ENCODE measurements around the gene PATL1.

The PATL1 gene

DNA sequence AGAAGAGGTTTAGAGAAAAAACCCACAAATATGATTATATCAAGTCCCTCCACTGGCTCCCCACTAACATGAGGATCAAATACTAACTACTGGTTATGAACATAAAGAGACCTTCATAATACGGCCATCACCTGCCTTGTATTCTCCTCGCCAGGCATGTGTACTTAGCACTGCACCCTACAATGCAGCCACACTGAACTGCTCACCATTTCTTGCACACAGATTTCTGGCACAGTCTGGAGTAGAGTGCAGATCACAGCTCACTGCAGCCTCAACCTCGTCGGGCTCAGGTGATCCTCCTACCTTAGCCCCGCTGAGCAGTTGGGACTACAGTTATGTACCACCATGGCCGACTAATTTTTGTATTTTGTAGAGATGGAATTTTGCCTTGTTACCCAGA is 66.4 kb downstream of the PATL1 start:
- no peak for TF ChIP-seq POU2F2 (IDR thresholded peaks at IDR 0.05; ENCODE audit: low read depth, low read length)
- no peak for TF ChIP-seq PAX5 (IDR thresholded peaks at IDR 0.05; ENCODE audit: insufficient read depth, low read length, severe bottlenecking)
- no peak for TF ChIP-seq SPI1 (IDR thresholded peaks at IDR 0.05; ENCODE audit: low read depth, low read length)
- no peak for TF ChIP-seq POLR2AphosphoS5 (IDR thresholded peaks at IDR 0.05; ENCODE audit: low read depth, low read length)
- no peak for TF ChIP-seq POLR2A (IDR thresholded peaks at IDR 0.05; ENCODE audit: low read depth, low read length)
- TF ChIP-seq TAF1 (IDR thresholded peaks at IDR 0.05; ENCODE audit: low read depth, low read length), result no peak
- DNase-seq (ENCODE audit: insufficient read length, low spot score), result no peak
- peak; percentile 9 for FAIRE-seq

DNA sequence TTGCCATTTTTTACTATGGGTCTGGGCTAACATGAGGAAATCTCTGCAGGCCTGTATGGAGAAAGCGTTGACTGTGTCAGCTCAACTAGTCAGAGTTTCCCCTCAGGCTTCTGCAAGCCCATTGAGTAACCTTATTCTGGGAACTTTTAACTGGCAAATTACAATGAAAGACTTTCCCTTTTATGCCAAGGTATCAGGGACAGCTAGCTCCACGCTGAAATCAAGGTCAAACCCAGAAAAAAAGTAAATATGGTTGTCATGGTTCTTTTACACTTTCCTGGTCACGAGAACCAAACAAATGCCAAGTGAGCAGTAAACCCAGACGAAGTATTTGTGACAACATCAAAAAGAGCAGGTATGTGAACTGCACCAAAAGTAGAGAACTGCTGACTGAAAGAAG is 67.0 kb downstream of the PATL1 start:
- DNase-seq (ENCODE audit: insufficient read length, low spot score) (no peak), FAIRE-seq (no peak)
- no peak for TF ChIP-seq SPI1 (IDR thresholded peaks at IDR 0.05; ENCODE audit: low read depth, low read length)
- TF ChIP-seq POU2F2 (IDR thresholded peaks at IDR 0.05; ENCODE audit: low read depth, low read length), result no peak
- TF ChIP-seq TAF1 (IDR thresholded peaks at IDR 0.05; ENCODE audit: low read depth, low read length), result no peak
- no peak for TF ChIP-seq POLR2AphosphoS5 (IDR thresholded peaks at IDR 0.05; ENCODE audit: low read depth, low read length)
- TF ChIP-seq POLR2A (IDR thresholded peaks at IDR 0.05; ENCODE audit: low read depth, low read length), result no peak
- no peak for TF ChIP-seq PAX5 (IDR thresholded peaks at IDR 0.05; ENCODE audit: insufficient read depth, low read length, severe bottlenecking)

DNA sequence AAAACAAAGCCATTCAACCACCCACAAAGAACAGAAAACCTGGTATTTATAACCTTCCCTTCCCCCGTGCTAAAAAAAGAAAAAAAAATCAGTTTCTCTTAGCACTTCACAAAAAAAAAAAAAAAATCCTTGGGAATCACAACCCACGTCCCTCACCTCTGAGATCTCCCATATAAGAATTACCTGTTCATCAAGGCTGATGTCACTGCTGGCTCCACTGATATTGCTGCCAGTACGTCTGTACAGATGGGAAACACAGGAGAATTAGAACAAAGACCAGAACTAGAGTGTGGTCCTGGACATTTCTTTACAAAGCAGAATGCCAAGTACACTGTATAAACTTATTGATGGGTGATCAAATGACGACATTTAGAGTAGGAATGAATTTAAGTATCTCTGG is 68.2 kb downstream of the PATL1 start:
- DNase-seq (ENCODE audit: insufficient read length, low spot score) (no peak), FAIRE-seq (no peak)
- TF ChIP-seq SPI1 (IDR thresholded peaks at IDR 0.05; ENCODE audit: low read depth, low read length), result no peak
- no peak for TF ChIP-seq POU2F2 (IDR thresholded peaks at IDR 0.05; ENCODE audit: low read depth, low read length)
- TF ChIP-seq POLR2A (IDR thresholded peaks at IDR 0.05; ENCODE audit: low read depth, low read length), result no peak
- no peak for TF ChIP-seq PAX5 (IDR thresholded peaks at IDR 0.05; ENCODE audit: insufficient read depth, low read length, severe bottlenecking)
- TF ChIP-seq TAF1 (IDR thresholded peaks at IDR 0.05; ENCODE audit: low read depth, low read length), result no peak
- no peak for TF ChIP-seq POLR2AphosphoS5 (IDR thresholded peaks at IDR 0.05; ENCODE audit: low read depth, low read length)

DNA sequence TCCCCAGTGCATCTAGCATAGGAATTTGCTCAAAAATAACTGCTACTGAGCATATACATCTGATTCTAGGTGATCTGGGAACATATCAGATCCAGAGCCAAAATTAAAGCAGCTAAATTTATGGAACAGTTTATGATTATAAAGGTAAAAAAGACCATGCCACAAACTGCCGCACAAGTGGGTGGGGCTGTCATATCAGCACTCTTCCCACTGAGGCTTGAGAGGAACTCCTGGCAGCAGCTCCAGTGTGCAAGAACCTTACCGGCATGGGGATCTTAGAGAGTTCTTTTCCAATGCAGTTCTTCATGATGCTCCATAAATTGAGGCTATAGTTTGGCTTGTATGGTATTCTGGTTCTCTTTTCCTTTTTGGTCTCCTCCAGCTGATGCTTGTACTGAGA is 68.6 kb downstream of the PATL1 start:
- no peak for TF ChIP-seq POLR2A (IDR thresholded peaks at IDR 0.05; ENCODE audit: low read depth, low read length)
- no peak for TF ChIP-seq POU2F2 (IDR thresholded peaks at IDR 0.05; ENCODE audit: low read depth, low read length)
- TF ChIP-seq TAF1 (IDR thresholded peaks at IDR 0.05; ENCODE audit: low read depth, low read length), result no peak
- TF ChIP-seq POLR2AphosphoS5 (IDR thresholded peaks at IDR 0.05; ENCODE audit: low read depth, low read length), result no peak
- no peak for TF ChIP-seq PAX5 (IDR thresholded peaks at IDR 0.05; ENCODE audit: insufficient read depth, low read length, severe bottlenecking)
- TF ChIP-seq SPI1 (IDR thresholded peaks at IDR 0.05; ENCODE audit: low read depth, low read length), result no peak
- DNase-seq (ENCODE audit: insufficient read length, low spot score) (no peak), FAIRE-seq (no peak)

- DNase-seq (ENCODE audit: insufficient read length, low spot score) (no peak), FAIRE-seq (no peak)
- TF ChIP-seq SPI1 (IDR thresholded peaks at IDR 0.05; ENCODE audit: low read depth, low read length) (no peak), TAF1 (IDR thresholded peaks at IDR 0.05; ENCODE audit: low read depth, low read length) (no peak), POLR2AphosphoS5 (IDR thresholded peaks at IDR 0.05; ENCODE audit: low read depth, low read length) (no peak), PAX5 (IDR thresholded peaks at IDR 0.05; ENCODE audit: insufficient read depth, low read length, severe bottlenecking) (no peak), POU2F2 (IDR thresholded peaks at IDR 0.05; ENCODE audit: low read depth, low read length) (no peak), POLR2A (IDR thresholded peaks at IDR 0.05; ENCODE audit: low read depth, low read length) (no peak)
These were observed 69.9 kb downstream of the PATL1 start for GRCh38 chr11:59598961-59599360.
